ENCODE data around the gene SDK2.

The SDK2 gene

GRCh38 chr17:73634629-73635028 lies 9.6 kb downstream of the SDK2 start:
- DNase-seq (ENCODE audit: low spot score) = no peak

- DNase-seq (ENCODE audit: low spot score) = no peak
Observed at GRCh38 chr17:73633736-73634135, 10.5 kb downstream of the SDK2 start.

GRCh38 chr17:73632513-73632912 lies 11.7 kb downstream of the SDK2 start:
- DNase-seq (ENCODE audit: low spot score) = no peak

- no peak for DNase-seq (ENCODE audit: low spot score)
Observed at GRCh38 chr17:73630965-73631595, 13.2 kb downstream of the SDK2 start.

GRCh38 chr17:73630531-73630930 lies 13.7 kb downstream of the SDK2 start:
- no peak for DNase-seq (ENCODE audit: low spot score)

DNA sequence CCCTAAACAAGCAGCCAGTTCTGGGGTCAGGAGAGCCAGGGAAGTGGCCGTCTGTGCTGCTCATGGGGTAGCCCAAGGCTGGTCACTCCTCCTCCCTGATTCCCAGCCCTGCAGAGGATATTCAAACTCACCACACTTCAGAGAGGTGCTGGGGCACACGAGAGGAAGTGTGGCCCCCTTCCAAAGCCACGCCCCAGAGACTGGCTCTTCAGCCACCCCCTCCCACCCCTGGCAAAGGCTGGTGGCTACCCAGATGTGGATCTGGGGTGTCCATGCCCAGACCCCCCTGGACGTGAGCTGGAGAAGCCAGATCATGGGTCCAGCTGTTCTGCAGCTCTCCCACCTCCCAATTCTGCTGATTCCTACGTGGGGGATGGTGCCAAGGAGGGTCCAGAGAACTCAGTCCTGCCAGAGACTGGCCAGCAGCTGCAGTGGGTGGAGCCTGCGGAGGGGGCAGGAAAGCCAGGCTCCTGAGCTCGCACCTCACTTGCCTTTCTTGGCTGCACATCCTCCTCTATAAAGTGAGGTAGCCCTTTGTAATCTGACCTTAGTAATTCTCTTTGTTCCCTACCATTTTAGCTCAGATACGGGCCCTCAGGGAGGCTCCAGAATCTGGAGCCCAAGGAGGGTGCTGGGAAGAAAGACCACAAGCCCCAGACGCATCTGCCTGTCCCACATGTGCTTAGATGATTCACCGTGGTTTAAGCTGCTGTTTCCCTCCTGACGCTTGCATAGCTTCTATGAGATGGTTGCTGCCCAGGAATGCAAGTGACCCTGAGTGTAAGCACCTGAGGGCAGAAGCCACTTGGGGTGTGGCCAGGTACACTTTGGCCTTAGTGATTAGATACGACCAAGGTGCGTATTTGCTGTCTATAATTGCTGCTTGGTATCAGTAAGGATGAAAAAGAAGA lies 15.3 kb downstream of the SDK2 start:
- DNase-seq (ENCODE audit: low spot score) = no peak

DNA sequence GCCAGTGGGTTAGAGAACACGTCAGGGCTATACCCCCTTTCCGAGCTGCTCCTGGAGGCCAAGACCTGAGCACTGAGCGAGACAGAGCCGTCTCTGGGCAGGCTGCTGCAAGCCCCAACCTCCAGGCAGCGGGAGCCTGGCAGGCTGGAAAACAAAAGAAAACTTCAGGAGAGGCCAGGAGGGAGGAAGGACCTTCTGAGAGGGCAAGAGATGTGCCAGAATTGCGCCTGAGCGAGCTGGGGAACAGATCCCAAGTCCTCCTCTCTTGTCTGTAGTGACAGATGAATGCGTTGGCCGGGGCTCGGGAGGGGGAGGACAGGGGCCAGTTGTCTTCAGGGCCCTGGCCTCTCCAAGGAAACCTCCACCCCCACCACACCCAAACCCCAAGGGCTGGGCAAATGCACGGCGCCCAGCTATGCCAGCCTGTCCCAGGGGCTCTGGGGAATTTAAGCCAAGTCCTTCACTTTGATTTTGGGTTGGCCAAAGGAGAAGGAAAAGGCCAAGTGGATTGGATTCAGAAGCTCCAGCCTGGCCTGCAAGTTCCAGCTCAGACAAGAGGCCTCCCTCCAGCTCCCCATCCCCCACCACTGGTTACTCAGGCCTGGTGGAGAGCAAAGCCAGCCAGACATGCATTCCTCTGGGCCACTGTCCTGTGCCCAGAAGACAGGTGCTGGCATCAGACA lies 18.1 kb downstream of the SDK2 start:
- no peak for DNase-seq (ENCODE audit: low spot score)

DNA sequence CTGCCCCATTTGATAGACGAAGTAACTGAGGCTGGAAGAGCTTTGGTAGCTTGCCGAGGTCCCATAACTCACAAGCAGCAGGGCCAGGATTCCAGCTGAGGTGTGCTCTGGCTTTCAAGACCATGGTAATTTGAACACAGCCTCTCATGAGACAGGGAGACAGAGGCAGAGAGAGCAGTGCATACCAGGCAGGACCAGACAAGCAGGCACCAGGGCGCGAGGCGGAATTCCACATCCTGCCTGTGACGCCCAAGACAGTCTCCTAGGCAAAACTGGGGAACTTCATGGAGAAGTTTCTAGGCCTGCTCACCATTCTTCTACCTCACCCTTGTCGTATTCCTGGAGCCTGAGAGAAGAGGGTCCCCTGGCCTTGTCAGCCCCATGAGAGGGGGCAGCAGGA lies 19.2 kb downstream of the SDK2 start:
- DNase-seq (ENCODE audit: low spot score) = no peak

DNA sequence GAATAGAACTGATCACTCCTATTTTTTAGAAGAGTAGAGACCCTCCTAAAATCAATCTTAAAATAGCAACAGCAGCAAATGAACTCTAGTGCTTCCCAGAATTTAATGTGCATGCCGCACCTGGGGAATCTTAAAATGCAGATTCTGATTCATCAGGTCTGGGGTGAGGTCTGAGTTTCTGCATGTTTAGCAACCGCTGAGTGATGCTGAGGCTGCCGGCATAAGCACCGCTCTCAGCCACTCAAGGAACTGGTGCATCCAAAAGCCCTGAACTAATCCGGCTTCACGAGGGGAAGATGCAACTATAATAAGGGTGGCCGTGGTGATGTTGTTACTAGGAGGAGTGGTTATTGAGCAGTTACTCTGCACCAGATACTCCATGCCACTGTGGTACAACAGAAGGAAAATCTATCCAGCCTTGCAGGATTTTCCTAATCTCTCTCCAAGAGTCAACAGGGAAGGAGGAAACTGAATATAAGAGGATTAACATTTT lies 19.7 kb downstream of the SDK2 start:
- no peak for DNase-seq (ENCODE audit: low spot score)

- DNase-seq (ENCODE audit: low spot score) = no peak
Observed at GRCh38 chr17:73623818-73624217, 20.4 kb downstream of the SDK2 start.

- no peak for DNase-seq (ENCODE audit: low spot score)
Observed at GRCh38 chr17:73623247-73623646, 21.0 kb downstream of the SDK2 start.

DNA sequence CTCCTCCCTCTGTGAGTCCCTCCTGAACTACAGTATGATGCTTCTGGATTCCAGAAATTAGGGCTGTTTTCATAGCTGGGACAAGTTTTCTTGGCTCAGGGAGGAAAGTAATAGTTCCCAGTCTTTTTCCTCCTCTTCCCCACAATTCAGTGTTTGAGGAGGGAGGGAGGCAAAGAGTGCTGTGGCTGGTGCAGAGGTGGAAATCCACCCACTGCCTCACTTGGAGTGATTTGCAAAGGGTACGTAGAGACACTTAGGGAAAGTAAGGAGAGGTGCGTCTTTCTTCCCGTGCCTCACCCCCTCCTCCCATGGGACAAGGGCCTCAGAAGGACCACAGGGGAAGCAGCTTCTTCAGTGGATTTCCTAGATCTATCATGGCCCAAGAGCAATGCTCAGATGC lies 21.9 kb downstream of the SDK2 start:
- no peak for DNase-seq (ENCODE audit: low spot score)

DNA sequence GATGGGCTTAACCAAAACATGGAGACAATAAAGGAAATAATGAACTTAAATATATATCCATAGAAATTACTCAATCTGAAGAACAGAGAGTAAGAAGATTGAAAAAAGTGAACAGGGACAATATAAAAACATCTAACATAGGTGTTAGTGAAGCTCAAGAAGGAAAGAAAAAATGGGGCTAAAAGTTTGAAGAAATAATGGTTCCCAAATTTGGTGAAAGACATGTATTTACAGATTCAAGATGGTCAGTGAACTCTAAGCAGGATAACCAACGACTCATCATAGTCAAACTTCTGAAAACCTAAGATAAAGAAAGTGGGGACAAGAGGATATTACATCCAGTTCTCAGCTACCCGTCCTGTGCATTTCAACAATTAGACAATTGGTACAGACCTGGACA lies 22.6 kb downstream of the SDK2 start:
- DNase-seq (ENCODE audit: low spot score) = no peak

DNA sequence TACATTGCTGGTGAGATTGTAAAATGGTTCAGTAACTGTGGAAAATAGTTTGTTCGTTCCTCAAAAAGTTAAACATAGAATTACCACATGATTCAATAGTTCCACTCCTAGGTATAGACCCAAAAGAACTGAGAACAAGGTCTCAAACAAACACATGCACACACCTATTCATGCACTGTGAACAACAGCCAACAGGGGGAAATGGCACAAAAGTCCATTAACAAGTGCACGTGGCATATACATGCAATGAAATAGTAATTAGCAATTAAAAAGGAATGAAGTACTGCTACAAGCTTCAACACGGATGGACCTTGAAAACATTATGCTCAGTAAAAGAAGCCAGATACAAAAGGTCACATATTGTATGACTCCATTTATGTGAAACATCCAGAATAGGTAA lies 23.8 kb downstream of the SDK2 start:
- DNase-seq (ENCODE audit: low spot score) = no peak

- no peak for DNase-seq (ENCODE audit: low spot score)
Observed at GRCh38 chr17:73617501-73617900, 26.7 kb downstream of the SDK2 start.

DNA sequence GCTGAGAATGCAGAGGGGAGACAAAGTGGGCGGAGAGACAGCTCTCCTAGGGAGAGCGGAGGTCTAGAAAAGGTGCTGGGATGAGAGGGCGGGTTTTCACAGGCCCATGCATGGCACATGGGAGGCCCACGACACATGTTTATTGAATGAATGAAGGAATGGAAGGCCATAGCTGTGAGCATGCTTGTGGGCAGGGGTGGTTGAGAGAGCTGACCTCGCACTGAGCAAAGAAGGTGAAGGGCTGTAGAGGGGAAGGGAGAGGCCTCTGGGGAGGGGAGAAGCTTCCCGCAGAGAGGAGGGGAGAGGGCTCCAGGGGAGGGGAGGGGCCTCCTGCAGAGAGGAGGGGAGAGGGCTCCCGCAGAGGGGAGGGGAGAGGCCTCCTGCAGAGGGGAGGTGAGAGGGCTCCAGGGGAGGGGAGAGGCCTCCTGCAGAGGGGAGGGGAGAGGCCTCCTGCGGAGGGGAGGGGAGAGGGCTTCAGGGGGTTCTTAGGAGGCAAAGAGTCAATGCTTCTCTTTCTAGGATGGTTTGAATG lies 27.3 kb downstream of the SDK2 start:
- DNase-seq (ENCODE audit: low spot score) = no peak

GRCh38 chr17:73616120-73616872 lies 27.9 kb downstream of the SDK2 start:
- no peak for DNase-seq (ENCODE audit: low spot score)

DNA sequence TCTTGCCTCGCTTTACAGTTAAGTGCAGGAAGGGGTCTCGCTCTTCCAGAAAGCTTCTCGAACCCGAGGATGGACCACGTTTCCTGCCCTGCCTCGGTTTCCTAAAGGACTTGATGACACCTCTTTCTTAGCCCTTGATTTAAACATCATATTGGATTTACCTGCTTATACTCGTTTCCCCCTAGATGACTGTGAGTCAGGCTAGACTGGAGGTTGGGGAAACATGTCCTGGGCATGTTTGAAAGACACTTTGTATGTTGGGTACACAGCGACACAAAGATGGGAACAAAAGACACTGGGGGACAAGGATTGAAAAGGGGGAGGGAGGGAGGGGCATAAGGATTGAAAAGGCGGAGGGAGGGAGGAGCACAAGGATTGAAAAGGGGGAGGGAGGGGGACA lies 30.0 kb downstream of the SDK2 start:
- no peak for DNase-seq (ENCODE audit: low spot score)

GRCh38 chr17:73613271-73614233 lies 30.7 kb downstream of the SDK2 start:
- no peak for DNase-seq (ENCODE audit: low spot score)

DNA sequence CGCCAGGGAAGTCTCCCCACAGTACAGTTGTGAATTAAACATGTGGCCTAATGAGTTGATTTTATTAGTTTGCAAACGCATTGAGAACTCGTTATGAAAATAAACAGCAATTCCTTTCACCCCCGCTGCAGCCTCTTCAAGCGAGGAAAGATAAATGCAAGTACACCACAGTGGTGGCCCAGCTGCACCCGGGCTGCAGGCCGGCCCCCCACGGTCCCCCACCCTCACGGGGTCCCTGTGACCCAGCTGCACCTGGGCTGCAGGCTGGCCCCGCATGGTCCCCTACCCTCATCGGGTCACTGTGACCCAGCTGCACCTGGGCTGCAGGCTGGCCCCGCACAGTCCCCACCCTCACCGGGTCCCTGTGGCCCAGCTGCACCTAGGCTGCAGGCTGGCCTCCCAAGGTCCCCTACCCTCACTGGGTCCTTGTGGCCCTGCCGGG lies 32.2 kb downstream of the SDK2 start:
- DNase-seq (ENCODE audit: low spot score) = no peak

DNA sequence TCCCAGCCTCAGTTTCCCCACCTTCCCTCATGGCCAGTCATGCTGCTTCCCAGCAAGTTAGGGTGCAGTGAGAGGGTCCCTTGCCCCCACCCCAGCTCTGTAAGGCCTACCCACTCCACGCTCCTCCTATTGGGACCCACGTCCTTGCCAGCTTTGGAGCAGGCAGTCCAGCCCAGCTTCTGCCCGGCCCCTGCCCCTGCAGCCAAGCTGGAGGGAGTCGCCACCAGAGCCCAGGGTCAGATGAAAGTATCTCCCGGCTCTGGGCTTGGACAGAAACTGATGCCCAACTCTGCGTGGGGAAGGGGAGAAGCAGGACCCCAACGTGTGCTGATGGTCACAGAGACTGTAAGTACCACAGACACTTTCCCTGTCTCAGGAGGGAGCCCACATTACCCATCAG lies 32.6 kb downstream of the SDK2 start:
- no peak for DNase-seq (ENCODE audit: low spot score)

All from hepatic stellate cell (primary cell).